Osteocyte (in vitro differentiated cells): Measurements from ENCODE around the gene SCAMP2. TPM values are rescaled to one million over a fixed set of nuclear protein-coding genes. Genes with fewer than 3 reads are reported as not detected.

ENCODE experiments used
- DNase-seq: peaks from one replicate; pipeline ENCODE4 v3.0.0; 2021; ENCODE audit warnings: mixed read lengths; ENCODE audit not compliant: unreplicated experiment; ENCODE audit errors: extremely low spot score
- H3K27ac Mint-ChIP-seq: one replicate; pipeline ENCODE4 v1.8.0; 2021; ENCODE audit warnings: mild to moderate bottlenecking, mixed read lengths; ENCODE audit not compliant: unreplicated experiment
- H3K27me3 Mint-ChIP-seq: one replicate; pipeline ENCODE4 v1.8.0; 2021; ENCODE audit warnings: mixed read lengths; ENCODE audit not compliant: unreplicated experiment
- H3K36me3 Mint-ChIP-seq: one replicate; pipeline ENCODE4 v1.8.0; 2021; ENCODE audit warnings: mixed read lengths; ENCODE audit not compliant: unreplicated experiment
- H3K4me1 Mint-ChIP-seq: one replicate; pipeline ENCODE4 v1.8.0; 2021; ENCODE audit warnings: mixed read lengths; ENCODE audit not compliant: unreplicated experiment
- H3K4me3 Mint-ChIP-seq: one replicate; pipeline ENCODE4 v1.8.0; 2021; ENCODE audit warnings: mild to moderate bottlenecking, moderate library complexity, mixed read lengths; ENCODE audit not compliant: unreplicated experiment
- H3K9me3 Mint-ChIP-seq: one replicate; pipeline ENCODE4 v1.8.0; 2021; ENCODE audit warnings: mixed read lengths; ENCODE audit not compliant: unreplicated experiment
- total RNA-seq: library from RNA; stranded (reverse); gene quantifications from 2 replicates; pipeline ENCODE4 v1.2.1, GENCODE V29; 2021
- TF ChIP-seq, protein P1 (sequence below): fragments of 200-600 bp; sonication (generic); IDR thresholded peaks from 2 replicates; pipeline ENCODE4 v1.5.0; 2021; ENCODE audit warnings: antibody characterized with exemption, mild to moderate bottlenecking, moderate library complexity

The SCAMP2 gene
- total RNA-seq, 1 donor from 2014 or later: 73.4 TPM

DNA sequence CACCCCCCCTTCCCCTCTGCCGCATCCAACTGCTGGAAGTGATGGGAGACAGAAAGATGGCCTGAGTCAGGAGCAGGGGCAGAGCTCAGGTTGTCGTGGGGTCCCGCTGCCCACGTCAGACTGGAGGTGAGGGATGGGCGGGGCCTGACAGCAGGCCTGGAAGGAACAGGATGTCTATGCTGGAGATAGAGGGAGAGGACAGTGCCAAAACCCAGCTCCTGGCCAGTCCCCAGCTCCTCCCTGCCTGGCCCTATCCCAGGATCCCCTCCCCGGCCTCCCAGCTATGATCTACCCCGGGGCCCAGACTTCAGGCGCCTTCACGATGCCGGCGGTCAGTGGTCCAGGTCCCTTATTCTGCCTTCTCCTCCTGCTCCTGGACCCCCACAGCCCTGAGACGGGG, 60.6 kb downstream of the SCAMP2 start, which contains the start of gene LMAN1L:
Gene LMAN1L, plus strand, starts transcription at position 303 of the 400 bp plus-strand sequence. Its CDS starts 20 bp downstream, at position 323.
- DNase-seq: no peak
- Mint-ChIP-seq H3K36me3 (no peaks in the 10 kb centered on the region), H3K4me3 (no peak within 1 kb of the TSS), H3K9me3 (no peaks in the 10 kb centered on the region), H3K27me3 (no peaks in the 10 kb centered on the region), H3K4me1 (peaks cover 26% of the 10 kb centered on the region), H3K27ac (no peak within 1 kb of the TSS)
- TF ChIP-seq, protein P1, sequence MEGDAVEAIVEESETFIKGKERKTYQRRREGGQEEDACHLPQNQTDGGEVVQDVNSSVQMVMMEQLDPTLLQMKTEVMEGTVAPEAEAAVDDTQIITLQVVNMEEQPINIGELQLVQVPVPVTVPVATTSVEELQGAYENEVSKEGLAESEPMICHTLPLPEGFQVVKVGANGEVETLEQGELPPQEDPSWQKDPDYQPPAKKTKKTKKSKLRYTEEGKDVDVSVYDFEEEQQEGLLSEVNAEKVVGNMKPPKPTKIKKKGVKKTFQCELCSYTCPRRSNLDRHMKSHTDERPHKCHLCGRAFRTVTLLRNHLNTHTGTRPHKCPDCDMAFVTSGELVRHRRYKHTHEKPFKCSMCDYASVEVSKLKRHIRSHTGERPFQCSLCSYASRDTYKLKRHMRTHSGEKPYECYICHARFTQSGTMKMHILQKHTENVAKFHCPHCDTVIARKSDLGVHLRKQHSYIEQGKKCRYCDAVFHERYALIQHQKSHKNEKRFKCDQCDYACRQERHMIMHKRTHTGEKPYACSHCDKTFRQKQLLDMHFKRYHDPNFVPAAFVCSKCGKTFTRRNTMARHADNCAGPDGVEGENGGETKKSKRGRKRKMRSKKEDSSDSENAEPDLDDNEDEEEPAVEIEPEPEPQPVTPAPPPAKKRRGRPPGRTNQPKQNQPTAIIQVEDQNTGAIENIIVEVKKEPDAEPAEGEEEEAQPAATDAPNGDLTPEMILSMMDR: no peak

DNA sequence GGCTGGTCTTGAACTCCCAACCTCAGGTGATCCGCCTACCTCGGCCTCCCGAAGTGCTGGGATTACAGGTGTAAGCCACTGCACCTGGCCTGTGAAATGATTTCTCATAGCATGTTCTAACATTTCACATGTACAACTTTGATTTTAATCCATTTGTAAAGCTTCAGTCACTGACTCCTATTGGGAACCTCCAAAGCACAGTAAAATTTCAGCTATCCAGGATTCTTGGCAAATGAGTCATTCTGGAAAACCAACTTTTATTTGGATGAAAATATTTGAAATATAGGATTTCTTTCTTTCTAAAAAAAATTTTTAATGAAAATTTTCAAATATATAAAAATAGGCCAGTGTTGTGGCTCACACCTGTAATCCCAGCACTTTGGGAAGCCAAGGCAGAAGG, 63.2 kb downstream of the SCAMP2 start:
- Mint-ChIP-seq H3K9me3 (no peaks in the 10 kb centered on the region), H3K4me3 (no peak overlapping the region), H3K36me3 (peaks cover under 1% of the 10 kb centered on the region), H3K27me3 (no peaks in the 10 kb centered on the region), H3K4me1 (peaks cover 32% of the 10 kb centered on the region), H3K27ac (no peak overlapping the region)
- DNase-seq: no peak
- TF ChIP-seq, protein P1: no peak

DNA sequence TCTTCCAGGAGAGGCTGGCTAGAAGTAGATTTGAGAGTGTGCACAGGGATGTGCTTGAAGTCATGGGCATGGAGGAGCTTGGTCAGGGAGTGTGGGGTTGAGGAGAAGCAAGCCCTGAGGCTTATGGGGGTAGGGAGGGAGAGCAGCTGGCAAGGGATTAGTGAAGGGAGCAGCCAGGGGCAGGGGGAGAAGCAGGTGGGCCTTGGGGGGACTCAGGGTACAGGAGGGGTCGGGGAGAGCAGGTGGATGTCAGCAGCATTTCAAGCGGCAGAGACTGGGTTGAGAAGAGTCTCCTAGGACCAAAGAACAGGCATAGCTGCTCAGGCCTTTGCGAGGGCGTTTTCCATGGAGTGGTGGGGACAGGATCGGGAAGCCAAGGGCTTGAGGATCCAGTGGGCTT, 63.9 kb downstream of the SCAMP2 start:
- H3K4me1 Mint-ChIP-seq: peaks cover 32% of the 10 kb centered on the region
- no peak overlapping the region for H3K27ac Mint-ChIP-seq
- H3K36me3 Mint-ChIP-seq: peaks cover 5% of the 10 kb centered on the region
- no peak overlapping the region for H3K4me3 Mint-ChIP-seq
- TF ChIP-seq, protein P1: no peak
- H3K27me3 Mint-ChIP-seq: no peaks in the 10 kb centered on the region
- H3K9me3 Mint-ChIP-seq: no peaks in the 10 kb centered on the region
- no peak for DNase-seq

DNA sequence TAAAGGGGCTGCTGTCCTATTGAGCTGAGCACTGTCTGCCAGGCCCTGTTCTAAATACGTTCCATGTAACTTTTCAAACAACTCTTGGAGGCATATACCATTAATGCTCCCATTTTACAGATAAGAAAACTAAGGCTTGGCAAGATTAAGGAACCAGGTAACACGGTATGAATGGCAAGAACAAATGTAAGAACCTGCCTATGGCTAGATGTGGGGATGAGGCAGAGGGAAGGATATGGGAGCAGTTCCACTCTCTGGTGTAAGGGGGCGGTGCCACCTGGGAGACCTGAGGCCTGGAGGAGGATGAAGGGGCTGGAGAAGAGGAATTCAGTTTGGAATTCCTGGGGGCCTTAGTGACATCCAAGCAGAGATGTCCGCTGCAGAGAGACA, 64.3 kb downstream of the SCAMP2 start:
- DNase-seq: no peak
- Mint-ChIP-seq H3K36me3 (peaks cover 9% of the 10 kb centered on the region), H3K27me3 (no peaks in the 10 kb centered on the region), H3K27ac (no peak overlapping the region), H3K4me1 (peaks cover 32% of the 10 kb centered on the region), H3K4me3 (no peak overlapping the region), H3K9me3 (no peaks in the 10 kb centered on the region)
- TF ChIP-seq, protein P1: no peak

DNA sequence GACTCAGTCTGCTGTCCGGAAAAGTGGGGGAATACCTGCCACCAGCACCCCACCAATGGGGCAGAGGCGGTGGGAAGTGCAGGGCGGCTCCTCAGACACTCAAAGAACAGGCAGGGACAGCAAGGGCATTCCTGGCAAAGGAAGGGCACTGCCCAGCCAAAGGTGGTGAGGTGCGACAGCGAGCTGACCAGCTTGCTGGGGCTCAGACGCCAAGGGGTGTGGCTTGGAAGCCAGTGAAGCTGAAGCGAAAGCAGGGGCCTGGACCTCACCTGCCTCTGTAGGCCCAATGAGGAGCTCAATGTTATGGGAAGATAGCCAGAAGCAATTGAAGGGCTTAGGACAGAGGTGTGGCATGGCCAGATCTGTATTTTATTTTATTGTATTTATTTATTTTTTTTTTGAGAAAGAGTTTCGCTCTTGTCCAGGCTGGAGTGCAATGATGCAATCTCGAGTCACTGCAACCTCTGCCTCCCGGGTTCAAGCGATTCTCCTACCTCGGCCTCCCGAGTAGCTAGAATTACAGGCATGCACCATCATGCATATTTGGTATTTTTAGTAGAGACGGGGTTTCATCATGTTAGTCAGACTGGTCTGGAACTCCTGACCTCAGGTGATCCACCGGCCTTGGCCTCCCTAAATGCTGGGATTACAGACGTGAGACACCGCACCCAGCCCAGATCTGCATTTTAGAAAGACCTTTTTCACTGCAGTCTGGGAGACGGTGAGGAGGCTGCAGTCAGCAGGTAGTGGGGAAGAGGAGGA, 64.9 kb downstream of the SCAMP2 start:
- Mint-ChIP-seq H3K27me3 (no peaks in the 10 kb centered on the region), H3K9me3 (no peaks in the 10 kb centered on the region), H3K4me1 (peaks cover 32% of the 10 kb centered on the region), H3K4me3 (no peak overlapping the region), H3K27ac (no peak overlapping the region), H3K36me3 (peaks cover 9% of the 10 kb centered on the region)
- TF ChIP-seq, protein P1: no peak
- no peak for DNase-seq
